HG03378 (cell line): ENCODE results near the gene HOGA1.
A peak's percentile ranks its signal among the peaks of the same experiment; 100 is the strongest.
"Not testable (repeated sequence)": the region's sequence is repeated elsewhere in the genome, so short reads cannot be mapped to it uniquely, and the experiment has no call there.

Source experiments
- ATAC-seq: cut with Tn5 transposase; IDR thresholded peaks from one replicate; pipeline ENCODE4 v1.9.1; 2021; ENCODE audit warnings: mild to moderate bottlenecking, moderate library complexity; ENCODE audit not compliant: unreplicated experiment

HOGA1 gene

DNA sequence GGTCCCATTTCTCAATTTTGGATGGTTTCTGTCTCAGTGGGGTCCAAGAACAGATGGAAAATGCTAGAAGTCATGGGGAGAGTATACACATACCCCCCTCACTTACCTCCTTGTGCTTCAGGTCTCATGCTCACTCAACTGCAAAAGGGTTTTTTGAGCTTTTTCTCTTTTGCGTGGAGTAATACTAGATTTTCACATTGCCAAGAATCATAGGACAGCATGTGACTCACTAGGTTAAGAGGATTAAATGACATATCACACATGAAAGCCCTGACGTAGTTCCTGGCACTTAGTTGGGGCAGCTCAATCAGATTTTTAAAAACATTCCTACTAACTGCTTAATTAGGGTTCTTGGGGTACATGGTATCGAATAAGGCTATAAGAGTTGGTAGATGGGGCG, 60.7 kb downstream of the HOGA1 start:
- ATAC-seq, result no peak

DNA sequence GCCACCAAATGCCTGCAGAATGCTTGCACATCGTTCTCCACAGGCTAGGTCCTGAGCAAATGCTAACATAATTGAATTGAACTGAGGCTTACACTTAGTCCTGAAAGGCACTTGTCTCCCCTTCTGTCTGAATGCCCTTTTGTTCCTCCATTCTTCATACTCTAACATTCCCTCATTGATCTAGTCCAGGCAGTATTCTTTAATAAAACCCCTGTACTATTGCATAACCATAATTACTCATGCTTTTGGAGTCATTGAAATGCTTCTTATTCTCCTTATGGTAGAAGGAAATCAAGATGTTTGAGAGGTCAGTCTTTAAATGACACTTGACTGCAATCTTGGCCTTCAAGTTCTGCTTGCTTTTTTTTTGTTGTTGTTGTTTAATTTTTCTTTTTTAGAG, 63.4 kb downstream of the HOGA1 start:
- no peak for ATAC-seq

DNA sequence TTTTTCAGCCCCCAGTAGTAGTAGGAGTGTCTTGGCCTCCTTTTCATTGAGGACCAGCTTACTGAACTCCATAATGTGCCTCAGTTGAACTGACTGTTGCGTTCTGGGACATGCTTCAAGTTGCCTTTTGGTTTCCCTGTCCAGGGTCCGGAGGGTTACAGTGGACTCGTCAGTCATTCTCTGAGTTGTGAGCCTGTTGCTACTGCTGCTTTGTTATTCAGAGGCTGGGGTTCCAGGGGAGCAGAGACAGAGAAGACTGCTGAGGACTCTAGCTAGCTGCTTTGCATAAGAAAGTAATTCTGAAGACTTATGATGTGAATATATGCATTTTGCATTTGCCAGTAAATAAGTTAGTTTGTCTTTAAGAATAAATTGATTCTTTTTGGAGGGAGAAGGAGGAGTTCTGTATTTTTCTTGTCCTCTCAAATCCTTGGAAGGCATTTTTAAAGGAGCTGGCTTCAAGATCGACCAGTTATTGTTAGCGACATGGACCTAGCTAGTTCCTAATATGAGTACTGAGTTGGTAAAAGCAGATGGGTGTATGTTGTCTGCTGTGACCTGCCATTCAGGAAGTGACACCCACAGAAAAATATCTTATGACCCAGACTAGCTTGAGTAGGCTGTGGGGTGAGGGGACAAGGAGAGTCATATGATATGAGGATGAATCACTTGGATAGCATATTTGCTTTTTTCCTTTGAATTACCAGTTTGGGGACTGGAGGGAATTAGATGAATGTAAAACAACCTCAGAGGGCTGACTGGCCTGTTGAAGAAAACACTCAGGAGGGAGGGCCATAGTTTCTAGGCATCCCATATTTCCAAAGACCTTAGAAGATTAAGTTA, 64.6 kb downstream of the HOGA1 start:
- ATAC-seq, result peak; percentile 94

DNA sequence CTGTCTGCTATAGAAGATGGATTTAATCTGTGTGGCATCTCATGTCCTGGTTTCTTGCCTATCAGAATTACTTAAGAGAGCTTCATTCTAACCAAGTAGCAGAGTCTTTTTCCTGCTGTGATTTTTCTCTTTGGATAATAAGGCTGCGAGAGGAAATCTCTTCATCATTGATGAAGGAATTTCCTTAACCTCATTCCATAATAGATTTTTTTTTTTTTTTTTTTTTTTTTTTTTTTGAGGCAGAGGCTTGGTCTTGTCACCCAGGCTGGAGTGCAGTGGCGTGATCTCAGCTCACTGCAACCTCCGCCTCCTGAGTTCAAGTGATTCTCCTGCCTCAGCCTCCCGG, 65.2 kb downstream of the HOGA1 start:
- ATAC-seq, result not testable (repeated sequence)

DNA sequence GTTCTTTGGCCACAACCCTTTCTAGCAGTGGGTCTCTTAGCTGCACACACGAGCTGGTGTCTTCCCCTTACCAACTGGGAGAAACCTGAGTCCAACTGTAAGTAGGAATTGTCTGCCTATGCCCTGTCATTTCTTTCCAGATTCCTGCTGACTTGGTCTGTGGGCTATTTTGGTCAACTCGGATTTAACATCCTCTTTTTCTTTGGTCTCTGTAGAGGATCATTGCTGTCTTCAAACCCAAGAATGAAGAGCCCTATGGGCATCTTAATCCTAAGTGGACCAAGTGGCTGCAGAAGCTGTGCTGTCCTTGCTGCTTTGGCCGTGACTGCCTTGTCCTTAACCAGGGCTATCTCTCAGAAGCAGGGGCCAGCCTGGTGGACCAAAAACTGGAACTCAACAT, 66.5 kb downstream of the HOGA1 start:
- ATAC-seq, result no peak

DNA sequence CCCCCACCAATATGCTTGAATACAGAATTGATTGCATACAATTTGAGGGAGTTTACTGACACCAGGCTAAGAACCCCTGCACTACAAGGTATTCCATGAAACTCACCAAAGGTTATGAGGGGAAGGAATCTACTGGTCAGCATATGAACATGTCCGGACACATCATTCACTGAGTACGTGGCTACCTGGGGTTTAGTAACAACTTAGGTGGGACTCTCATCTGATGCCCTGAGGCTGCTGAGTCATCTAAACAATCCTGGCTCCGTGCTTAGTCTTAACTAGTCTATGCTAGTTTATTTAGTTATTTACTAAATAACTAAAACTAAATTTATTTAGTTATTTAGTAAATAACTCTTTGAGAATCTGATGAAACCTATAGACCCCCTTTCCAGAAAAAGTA, 67.6 kb downstream of the HOGA1 start:
- ATAC-seq, result no peak

DNA sequence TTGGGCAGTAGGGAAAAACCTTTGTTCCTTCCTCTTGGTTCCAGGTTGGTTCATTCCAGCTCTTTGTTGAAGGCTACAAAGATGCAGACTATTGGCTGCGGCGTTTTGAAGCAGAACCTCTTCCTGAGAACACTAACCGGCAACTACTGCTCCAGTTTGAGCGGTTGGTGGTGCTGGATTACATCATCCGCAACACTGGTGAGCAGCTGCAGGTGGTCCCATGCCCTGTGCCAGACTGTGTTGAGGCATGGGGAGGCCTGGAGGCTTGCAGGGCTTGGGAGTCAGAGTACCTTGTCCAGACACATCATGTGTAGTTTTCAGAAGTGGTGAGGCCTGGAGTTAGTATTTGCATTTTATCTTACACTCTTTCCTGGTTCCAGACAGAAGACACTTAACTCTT, 72.6 kb downstream of the HOGA1 start:
- ATAC-seq, result no peak

DNA sequence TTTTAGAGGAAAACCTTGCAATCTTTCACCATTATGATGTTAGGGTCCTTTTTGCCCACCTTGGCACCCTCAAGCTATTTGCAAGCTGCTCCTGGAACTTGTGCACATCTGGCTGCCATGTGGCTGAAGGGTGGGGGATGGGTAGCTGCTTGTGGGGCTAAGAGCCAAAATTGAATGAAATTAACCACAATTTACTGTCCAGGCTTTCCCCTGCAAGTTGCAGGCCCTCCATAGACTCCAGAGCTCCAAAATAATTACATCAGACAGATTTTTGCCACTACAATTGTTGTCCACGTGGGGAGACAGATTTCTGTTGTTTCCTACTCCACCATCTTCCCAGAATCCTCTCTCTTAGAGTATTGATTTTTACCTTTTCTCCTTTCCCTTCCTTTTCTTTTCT, 75.4 kb downstream of the HOGA1 start:
- no peak for ATAC-seq
